ACHN (cell line): ENCODE results near the gene GEMIN4.
"Not testable (repeated sequence)": the region's sequence is repeated elsewhere in the genome, so short reads cannot be mapped to it uniquely, and the experiment has no call there.

ENCODE experiments used
- DNase-seq: peaks from one replicate; pipeline ENCODE4 v3.0.0-alpha.2; 2015
- in situ Hi-C: cut with HindIII; loops from 2 replicates; pipeline ENCODE4 v1.10.0; 2017; ENCODE audit warnings: low sequenced_read_pairs, low pct_ligation_motif_present, low pct_unique_long_range_greater_than_20kb

Gene GEMIN4

DNA sequence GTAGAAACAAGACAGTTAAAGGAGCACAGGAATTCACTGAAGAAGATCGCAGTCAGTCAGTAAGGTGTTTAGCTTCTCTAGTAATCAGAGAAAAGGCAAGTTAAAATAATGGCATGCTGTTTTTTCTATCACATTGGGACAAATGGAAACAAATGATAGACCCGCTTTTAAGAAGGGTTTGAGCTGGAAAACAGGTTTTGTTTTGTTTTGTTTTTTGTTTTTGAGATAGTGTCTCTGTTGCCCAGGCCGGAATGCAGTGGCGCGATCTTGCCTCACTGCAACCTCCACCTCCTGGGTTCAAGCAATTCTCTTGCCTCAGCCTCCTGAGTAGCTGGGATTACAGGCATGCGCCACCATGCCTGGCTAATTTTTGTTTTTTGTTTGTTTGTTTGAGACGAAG is 33.8 kb upstream of the GEMIN4 start:
- in situ Hi-C loops: loop anchor here (25.0 kb wide), 1 partner anchor 201 kb away; the partner anchor contains the start of genes NXN and TIMM22
- not testable (repeated sequence) for DNase-seq

DNA sequence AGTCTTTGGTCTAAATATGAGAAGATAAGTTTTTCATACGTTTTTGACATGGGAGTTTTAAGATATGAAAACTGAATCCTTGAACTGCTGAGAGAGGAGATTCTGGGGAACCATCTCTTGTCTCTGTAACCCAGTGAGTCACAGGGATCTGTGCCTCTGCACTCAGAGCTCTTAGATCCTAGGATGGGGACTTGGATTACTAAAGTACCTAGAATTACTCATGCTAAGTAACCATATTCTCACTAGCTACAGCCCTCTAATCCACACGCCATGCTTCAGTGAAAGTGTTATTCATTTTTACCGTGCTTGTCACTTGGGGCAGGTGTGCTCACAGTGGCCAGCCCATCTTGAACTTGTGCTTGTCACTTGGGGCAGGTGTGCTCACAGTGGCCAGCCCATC is 32.1 kb upstream of the GEMIN4 start:
- in situ Hi-C loops: loop anchor here (25.0 kb wide), 1 partner anchor 203 kb away; the partner anchor contains the start of genes NXN and TIMM22
- no peak for DNase-seq

DNA sequence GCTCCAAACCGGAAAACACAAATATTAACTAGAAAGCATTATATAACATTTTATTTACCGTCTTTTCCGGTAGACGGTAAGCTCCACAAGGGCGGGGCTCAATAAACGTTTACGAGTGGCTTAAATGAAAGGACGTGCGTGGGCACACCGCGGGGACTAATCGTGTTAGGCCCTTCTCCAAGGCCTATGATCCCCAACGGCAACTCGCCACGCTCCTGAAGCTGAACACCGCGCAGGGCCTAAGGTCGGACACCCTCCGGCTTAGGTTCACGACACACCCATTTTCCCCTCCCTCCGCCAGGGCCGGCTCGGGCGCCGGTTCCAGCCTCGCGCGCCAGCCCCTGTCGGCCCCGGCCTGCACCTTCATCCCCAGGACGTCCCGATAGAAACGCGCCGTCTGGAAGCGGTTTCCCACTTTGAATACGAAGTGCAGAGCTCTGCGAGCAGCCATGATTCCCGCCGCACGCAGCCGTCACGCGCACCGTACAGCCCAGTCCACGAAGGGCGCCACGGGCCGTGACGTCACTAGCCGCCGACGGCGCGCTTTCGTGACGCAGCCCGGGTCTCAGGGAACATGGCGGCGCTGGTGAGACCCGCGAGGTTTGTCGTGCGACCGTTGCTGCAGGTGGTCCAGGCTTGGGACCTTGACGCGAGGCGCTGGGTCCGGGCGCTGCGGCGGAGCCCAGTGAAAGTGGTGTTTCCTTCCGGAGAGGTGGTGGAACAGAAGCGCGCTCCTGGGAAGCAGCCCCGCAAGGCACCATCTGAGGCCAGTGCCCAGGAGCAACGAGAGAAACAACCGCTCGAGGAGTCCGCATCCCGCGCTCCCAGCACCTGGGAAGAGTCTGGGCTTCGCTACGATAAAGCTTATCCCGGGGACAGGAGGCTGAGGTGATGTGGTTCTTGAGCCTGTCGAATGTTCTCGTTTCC is 30.0 kb upstream of the GEMIN4 start, which contains the start of the genes GLOD4 and MRM3:
Gene GLOD4 (minus strand): TSS at position 476 of the 927 bp plus-strand sequence. CDS start 25 bp downstream, at position 451.
Gene MRM3 (plus strand): TSS at position 549 of the 927 bp plus-strand sequence. CDS start 26 bp downstream, at position 575.
- in situ Hi-C loops: loop anchor here (25.0 kb wide), 1 partner anchor 205 kb away; the partner anchor contains the start of genes NXN and TIMM22
- DNase-seq: peak; percentile 88

DNA sequence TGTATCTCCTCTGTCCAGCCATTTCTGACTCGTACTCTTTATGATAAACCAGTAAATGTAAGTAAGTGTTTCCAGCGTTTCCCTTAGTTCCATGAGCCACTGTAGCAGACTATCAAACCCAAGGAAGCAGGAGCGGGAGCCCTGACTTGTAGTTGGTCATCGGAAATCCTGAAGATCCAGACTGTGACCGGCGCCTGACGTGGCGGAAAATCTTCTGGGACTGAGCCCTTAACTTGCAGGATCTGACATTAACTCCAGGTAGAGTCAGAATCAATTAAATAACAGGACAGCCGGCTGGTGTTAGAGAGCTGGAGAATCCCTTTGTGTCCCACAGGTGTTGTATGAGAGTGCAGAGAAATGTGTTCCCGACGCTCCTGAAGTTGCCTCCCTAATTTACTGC is 26.0 kb upstream of the GEMIN4 start:
- in situ Hi-C loops: loop anchor here (25.0 kb wide), 1 partner anchor 209 kb away; the partner anchor contains the start of genes NXN and TIMM22
- no peak for DNase-seq

DNA sequence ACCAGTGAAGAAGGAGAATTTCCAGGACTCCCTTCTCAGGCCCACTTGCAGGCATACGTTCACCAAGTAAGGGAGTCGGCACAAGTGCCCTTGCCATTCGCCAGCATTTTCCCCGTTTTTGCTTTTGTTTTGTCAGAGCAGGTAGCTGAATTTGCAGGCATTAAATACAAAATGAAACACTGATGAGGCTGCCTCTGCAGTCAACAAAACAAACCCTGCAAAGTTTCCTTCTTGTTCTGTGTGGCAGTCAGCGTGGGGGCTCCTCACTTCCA is 22.2 kb upstream of the GEMIN4 start:
- no peak for DNase-seq
- in situ Hi-C loops: no loop called here

DNA sequence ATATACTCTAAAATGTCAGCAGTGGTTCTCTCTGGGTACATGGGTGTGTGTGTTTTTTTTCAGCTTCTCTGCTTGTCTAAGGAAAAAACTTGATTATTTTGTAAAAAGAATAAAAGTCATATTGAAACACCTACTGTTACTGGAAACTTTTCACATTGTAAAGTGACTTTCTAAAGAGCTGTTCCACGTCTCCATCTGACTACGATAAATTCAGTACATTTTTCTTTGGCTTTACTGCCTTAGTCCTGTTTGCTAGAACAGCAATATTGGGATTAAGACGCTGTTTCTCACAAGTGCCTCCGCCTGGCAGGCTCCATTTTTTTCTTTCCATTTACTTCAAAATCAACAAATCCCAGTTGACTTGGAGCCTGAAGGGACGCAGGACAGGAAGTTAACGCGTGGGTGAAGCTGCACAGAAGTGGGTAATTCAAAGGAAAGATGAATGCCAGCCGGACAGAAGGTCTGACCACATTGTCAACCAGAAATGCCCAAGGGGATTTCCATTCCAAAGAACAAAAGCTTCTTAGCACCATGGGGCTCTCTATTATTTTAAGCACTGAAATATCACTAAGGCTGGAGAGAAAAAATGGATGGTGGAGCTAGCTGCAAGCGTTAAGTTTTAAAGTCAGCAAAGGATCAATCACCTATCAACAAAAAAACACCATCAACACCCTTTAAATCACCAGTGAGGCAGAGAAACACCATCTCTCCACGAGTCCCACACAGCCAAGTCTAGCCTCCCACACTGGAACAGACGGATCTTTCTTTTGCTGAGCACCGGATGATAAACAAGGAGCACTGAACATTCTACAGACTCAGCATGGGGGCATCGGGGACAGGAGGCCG is 21.6 kb upstream of the GEMIN4 start:
- in situ Hi-C loops: no loop called here
- DNase-seq: no peak

DNA sequence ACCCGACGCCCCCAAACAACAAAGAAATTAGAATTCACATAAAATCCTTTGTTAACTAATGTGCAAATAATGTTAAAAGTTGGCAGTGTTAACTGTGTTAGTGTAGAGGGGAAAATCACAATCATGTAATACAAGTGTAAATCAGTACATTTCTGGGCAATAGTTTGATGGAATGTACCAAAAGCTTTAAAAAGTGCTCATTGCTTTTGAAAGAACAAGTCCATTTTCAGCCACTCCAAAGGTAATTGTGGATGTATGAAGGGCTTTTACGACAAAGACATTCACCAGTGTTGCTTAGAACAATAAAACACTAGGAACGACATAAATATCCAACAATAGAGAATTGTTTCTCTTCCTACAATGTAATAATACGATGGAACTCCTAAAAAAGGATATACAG is 21.0 kb upstream of the GEMIN4 start:
- DNase-seq: no peak
- in situ Hi-C loops: no loop called here

DNA sequence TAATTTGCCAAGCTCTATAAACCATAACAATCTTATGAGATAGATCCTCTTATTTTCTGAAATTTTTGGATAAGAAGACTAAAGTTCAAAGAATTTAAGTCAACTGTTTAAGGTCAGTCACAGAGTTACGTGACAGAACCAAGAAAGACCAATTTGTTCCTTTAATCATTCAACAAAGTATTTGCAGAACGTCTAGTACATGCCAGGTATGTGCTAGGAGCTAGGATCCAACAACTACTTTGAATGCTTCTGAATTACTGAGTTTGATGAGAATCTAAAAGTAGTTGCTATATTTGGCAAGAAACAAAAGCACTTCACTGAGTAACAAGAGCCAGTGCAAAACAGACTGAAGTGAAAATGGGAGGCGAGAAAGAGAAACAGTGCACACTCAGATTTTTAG is 15.0 kb upstream of the GEMIN4 start:
- DNase-seq: no peak
- in situ Hi-C loops: no loop called here

DNA sequence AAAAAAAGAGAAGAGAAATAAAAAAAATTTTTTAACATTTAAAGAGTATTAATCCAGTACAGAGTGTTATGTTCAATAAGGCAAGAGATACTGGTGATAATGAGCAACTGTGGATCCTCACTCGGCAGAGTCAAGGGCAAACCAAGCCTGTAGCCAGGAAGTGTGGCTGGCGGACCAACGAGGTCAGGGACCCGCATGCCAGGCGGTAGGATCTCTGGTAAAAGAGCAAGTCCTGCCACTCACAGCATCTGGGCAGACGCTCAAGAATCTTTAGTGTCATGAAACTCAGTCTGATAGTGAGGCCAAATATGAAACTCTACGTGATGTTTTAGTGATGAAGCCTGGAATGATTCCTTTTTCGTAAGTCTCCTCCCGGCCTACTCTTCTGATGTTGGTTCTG is 8.3 kb upstream of the GEMIN4 start:
- in situ Hi-C loops: no loop called here
- no peak for DNase-seq

DNA sequence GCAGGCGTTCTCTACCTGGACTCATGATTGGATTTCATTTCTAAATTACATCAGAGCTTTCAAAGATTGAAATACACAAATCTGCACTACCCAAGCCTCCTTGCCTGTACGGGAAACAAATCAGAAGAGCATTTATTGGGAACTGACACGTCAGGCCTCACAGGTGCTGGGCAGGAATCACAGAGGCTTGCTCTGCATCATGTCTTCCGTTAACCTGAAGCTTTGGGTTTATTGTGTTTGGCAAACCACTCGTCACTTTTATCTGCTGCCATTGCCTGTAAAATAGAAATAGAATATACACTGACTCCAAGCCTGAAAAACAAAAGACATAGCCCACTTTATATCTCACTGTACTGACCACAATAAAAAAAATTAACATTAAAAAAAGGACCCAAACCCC is 7.9 kb upstream of the GEMIN4 start:
- in situ Hi-C loops: no loop called here

DNA sequence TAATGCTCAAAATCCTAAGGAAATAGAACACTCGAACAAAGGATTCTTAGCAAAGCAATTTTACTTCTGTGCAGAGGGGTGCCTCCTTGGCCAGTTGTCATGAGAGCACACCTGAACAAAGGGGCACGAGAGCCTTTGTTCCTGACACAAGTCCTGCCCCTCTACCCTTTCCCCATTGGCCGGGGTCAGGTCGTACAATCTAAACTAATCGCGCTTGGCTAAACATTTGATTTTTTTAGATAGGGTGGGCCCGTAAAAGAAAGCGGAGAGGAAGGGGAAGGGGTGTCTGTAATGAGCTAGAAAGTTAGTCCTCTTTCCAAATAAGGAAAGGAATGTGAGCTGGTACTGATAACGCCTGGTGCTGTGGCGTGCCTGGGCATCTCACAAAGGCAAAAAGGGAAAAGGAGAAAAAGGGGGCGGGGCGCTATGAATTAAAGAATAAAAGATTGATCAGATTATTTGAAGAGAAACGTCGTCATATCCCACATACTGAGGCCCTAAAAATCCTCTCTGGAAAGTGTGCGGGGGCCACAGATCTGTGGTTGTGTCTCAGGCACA is 4.0 kb upstream of the GEMIN4 start:
- DNase-seq, in situ Hi-C loops: not testable (repeated sequence)

More for the DNA sequence above, 7.9 kb upstream of the GEMIN4 start:
- DNase-seq: no peak

DNA sequence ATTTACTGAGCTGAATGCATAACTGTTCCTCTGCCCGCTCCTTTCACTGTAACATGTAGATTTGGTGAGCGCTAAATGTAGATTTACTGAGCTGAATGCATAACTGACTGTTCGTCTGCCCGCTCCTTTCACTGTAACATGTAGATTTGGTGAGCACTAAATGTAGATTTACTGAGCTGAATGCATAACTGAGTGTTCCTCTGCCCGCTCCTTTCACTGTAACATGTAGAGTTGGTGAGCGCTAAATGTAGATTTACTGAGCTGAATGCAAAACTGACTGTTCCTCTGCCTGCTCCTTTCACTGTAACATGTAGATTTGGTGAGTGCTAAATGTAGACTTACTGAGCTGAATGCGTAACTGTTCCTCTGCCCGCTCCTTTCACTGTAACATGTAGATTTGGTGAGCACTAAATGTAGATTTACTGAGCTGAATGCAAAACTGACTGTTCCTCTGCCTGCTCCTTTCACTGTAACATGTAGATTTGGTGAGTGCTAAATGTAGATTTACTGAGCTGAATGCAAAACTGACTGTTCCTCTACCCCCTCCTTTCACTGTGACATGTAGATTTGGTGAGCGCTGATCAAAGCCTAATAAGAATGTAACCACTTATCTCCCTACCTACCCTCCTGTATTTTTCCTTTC is 3.4 kb upstream of the GEMIN4 start:
- DNase-seq, in situ Hi-C loops: not testable (repeated sequence)

DNA sequence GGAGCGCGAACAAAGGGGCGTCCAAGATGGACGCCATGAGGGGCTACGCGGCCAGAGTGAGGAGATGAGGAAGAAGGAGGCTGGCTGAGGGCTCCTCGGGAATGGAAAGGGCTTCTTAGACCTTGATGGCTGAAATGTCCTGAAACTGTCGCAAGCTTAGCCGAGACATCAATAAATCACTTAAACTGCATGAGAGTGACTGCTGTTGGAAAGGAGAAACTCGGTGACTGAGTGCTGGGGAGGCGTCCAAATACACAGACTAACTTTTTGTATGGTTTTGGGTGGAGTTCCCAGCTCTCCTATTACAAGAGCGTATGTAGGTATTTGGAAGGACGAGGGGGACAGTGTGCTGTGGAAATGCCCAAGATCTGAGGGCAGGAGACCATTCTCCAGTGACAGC is 1.4 kb upstream of the GEMIN4 start:
- in situ Hi-C loops: no loop called here
- DNase-seq: no peak

DNA sequence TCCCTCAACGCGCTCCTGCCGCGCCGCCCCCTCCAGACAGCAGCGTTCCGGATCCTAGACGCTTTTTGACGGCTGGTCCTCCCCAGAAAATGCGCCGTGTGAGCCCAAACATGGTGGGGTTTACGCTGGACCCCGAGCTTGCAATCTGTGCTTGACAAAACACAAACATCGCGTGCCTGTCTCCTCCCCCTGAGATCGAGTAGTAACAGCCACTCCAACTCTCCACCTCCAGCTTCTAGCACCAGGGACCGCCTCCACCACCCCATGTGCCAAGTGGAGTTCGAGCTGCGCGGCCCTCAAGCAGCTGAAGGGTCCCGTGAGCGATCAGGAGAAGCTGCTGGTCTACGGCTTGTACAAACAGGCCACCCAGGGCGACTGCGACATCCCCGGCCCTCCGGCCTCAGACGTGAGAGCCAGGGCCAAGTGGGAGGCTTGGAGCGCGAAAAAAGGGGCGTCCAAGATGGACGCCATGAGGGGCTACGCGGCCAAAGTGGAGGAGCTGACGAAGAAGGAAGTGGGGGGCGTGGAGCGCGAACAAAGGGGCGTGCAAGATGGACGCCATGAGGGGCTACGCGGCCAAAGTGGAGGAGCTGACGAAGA is 656 bp upstream of the GEMIN4 start:
- DNase-seq: peak; percentile 36

DNA sequence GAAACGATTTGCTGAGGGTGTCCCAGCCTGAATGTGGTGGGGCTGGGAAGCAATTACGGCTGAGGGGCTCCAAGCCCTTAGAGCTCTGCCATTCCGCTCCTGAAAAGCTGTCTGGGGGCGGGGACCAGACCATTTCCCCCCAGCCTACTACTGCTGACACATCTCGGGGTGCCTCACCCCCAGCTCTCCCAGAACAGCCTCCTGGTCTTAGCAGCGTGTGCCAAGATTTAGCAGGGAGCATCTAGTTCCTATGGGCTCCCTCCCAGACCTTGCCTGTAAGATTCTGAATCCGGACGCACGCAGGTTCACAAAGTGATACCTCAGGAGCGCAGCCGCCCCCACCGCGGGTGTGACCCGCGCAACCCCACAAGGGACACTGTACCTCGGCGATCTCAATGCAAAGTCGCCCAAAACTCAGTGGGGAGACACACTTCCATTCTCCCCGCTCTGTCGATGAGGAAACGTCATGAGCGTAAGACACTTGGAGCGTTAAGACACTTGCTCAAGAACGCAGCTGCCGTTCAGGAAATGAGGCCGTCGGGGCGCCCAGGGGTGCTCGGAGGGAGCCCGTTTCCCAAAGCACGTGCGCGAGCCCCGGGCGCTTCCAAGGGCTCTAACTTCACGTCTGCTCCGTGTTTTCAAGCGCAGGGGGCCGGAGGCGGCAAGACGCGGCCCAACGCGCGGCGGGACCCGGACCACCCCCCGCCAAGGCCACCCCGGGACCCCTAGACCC is 629 bp downstream of the GEMIN4 start:
- in situ Hi-C loops: no loop called here
- DNase-seq: peak; percentile 55

More for the DNA sequence above, 656 bp upstream of the GEMIN4 start:
- in situ Hi-C loops: no loop called here

DNA sequence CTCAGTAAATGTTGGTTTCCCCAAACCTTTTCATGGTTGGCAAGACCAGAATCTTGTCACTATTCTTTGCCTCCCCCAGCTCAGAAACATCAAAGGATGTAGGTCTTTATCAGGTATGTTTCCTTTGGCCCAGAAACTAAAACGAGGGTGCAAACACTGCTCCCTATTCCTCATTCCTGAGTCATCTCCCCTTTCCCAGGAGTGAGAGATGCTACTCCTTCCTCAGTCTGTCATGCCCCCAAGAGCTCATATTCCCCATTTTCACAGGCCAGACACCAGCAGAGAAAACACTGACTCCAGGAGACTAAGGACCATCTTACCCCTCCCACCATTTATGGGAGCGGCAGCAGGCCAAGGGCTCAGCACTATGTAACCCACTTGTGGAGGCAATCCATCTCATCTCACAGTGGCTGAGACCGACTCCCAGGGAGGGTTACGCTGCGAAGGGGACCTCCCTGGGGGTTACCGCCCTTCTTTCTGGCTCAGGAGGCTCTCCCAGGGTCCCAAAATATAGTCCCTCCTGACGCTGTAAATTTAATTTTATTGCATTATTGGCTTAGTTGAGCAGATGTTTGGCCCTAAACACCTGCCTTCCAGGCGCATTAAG is 1.5 kb downstream of the GEMIN4 start:
- no peak for DNase-seq
- in situ Hi-C loops: no loop called here

DNA sequence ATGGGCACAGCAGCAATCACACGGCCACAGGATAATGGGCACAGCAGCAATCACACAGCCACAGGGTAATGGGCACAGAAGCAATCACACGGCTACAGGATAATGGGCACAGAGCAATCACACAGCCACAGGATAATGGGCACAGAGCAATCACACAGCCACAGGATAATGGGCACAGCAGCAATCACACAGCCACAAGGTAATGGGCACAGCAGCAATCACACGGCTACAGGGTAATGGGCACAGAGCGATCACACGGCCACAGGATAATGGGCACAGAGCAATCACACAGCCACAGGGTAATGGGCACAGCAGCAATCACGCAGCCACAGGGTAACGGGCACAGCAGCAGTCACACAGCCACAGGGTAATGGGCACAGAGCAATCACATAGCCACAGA is 2.7 kb downstream of the GEMIN4 start:
- in situ Hi-C loops, DNase-seq: not testable (repeated sequence)
